GM23248 (cell line): ENCODE results near the gene UBC.

Source experiments
- EZH2 ChIP-seq: fragments of 200-600 bp; sonication (generic); IDR thresholded peaks from 2 replicates; pipeline ENCODE4 v1.6.1; 2018; ENCODE audit warnings: antibody characterized with exemption, mild to moderate bottlenecking; ENCODE audit not compliant: insufficient read depth, poor library complexity, severe bottlenecking
- EZH2phosphoT487 ChIP-seq: fragments of 200-600 bp; sonication (generic); IDR thresholded peaks from 2 replicates; pipeline ENCODE4 v1.6.1; 2018; ENCODE audit warnings: antibody characterized with exemption, moderate library complexity, mild to moderate bottlenecking, low read depth; ENCODE audit not compliant: insufficient read depth

DNA sequence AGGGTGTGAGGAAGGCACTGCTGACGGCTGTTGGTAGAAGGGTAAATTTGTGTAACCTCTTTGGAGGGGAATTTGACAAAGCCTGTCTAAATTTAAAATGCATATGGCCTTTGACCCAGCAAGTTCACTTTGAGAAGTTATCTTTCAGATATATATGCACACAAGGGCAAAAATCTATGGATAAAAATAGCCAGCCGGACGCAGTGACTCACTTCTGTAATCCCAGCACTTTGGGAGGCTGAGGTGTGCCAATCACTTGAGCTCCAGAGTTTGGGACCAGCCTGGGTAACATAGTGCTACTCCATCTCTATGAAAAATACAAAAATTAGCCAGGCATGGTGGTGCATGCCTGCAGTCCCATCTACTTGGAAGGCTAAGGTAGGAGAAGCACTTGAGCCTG lies 13.4 kb downstream of the UBC start:
- TF ChIP-seq EZH2 (no peak), EZH2phosphoT487 (no peak)
